Stimulated activated CD4-positive, alpha-beta T cell treated with anti-CD3 and anti-CD28 coated beads, TNF-alpha, amount 100 ng/mL, for 24 hours (primary cell): ENCODE data around the gene MCF2L.
"Not testable (repeated sequence)": the region's sequence is repeated elsewhere in the genome, so short reads cannot be mapped to it uniquely, and the experiment has no call there.

Experiments
- DNase-seq, 3 experiments: peaks; one replicate each; pipeline ENCODE4 v3.0.0-alpha.2; 2020; ENCODE audit warnings: low read depth in 3 of 3

MCF2L gene, protein sequence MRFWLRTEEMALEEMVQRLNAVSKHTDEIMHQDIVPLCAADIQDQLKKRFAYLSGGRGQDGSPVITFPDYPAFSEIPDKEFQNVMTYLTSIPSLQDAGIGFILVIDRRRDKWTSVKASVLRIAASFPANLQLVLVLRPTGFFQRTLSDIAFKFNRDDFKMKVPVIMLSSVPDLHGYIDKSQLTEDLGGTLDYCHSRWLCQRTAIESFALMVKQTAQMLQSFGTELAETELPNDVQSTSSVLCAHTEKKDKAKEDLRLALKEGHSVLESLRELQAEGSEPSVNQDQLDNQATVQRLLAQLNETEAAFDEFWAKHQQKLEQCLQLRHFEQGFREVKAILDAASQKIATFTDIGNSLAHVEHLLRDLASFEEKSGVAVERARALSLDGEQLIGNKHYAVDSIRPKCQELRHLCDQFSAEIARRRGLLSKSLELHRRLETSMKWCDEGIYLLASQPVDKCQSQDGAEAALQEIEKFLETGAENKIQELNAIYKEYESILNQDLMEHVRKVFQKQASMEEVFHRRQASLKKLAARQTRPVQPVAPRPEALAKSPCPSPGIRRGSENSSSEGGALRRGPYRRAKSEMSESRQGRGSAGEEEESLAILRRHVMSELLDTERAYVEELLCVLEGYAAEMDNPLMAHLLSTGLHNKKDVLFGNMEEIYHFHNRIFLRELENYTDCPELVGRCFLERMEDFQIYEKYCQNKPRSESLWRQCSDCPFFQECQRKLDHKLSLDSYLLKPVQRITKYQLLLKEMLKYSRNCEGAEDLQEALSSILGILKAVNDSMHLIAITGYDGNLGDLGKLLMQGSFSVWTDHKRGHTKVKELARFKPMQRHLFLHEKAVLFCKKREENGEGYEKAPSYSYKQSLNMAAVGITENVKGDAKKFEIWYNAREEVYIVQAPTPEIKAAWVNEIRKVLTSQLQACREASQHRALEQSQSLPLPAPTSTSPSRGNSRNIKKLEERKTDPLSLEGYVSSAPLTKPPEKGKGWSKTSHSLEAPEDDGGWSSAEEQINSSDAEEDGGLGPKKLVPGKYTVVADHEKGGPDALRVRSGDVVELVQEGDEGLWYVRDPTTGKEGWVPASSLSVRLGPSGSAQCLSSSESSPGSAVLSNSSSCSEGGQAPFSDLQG

DNA sequence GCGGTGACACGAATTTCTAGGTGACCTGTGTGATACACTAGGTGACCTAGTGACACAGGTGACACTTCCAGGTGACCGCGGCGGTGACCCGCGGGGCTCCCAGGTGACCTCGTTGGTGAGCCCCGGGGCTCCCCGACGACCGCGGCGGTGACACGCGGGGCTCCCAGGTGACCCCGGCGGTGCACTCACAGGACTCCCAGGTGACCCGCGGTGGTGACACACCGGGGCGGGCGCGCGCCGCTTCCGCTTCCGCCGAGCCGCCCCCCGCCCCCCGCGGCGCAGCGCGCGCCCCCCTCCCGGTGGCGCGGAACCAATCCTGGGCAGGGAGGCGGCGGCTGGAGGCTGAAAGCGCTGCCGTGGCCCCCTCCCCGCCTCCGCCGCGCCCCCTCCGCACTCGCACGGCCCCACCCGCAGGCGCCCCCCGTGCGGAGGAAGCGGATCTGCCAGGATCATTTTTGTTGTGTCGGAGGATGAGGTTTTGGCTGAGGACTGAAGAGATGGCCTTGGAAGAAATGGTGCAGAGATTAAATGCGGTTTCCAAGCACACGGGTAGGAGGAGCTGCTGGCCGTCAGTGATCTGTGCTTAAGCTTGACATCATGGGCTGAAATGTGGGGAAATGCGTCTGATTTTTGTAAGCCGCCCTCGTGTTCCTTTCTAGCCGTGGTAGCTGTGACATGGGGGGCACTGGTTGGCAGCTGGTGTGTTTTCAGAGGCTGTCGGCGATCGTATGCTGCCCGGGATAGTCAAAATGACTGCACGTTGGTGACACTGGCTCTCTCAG lies at the start of gene MCF2L:
TSS of gene MCF2L (plus strand) at position 305 of the 782 bp plus-strand sequence. CDS start at position 471, 166 bp downstream.
- peak; percentile 15 to 55 (median 36) for DNase-seq

DNA sequence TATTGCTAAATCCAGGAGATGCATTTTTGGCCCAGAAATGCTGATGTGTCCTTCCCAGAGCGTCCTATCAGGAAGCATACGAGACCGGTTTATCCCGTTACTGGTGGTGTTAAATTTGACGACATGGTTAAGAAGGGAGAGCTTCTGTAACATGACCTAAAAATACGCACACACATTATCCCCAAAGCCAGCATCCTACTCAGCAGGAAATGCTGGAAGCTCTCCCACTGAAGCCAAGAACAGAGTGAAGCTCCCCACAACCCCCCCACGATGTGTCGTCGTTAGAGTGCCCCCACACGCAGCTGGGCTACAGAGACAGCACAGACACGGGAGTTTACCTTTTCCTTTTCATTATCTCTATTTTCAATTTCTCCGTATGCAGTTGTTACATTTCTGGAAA lies 45.1 kb upstream of the MCF2L start:
- DNase-seq: no peak

DNA sequence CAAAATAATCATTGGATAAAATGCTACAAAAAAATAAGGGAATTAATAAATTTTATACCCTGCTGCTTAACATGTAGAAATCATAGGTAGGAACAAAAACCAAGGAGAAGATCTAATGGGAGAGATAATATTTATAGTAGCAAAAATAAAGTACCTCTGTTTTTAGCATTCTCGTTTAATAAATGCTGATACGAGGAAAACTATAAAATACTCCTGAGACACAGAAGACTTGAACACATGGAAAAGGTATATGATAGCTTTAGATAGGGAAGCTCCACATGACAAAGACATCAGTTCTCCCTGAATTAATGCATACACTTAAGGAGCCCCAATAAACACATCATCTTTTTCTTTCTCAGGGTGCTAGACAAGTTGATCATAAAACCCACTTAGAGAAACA lies 44.6 kb upstream of the MCF2L start:
- no peak for DNase-seq

DNA sequence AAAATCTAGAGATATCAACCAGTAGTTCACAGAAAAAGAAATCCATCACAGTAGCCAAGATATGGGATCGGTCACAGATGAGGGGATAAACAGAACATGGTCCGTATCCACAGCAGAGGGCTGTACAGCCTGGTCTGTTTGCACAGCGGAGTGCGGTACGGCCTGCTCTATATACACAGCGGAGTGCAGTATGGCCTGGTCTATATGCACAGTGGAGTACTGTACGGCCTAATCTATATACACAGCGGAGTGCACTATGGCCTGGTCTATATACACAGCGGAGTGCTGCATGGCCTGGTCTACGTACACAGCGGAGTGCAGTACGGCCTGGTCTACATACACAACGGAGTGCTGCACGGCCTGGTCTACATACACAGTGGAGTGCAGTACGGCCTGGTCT lies 43.0 kb upstream of the MCF2L start:
- no peak for DNase-seq

DNA sequence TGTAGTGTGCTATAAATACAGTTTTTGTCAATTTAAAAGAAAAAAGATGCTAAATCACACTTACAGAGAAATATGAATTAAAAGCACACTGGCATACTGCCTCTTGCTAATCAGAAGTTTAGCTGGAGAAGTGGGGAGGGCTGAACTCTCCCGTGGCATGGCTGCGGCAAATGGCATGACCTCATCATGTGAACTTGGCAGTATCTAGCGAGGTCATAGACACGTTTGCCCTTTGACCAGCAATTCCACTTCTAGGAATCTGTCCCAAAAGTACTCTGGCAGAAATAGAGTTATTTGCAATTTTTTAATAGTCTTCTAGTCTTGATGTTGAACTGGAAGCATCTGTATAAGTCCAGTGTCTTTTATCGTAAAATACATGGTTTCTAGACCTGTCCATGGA lies 42.0 kb upstream of the MCF2L start:
- DNase-seq: no peak

DNA sequence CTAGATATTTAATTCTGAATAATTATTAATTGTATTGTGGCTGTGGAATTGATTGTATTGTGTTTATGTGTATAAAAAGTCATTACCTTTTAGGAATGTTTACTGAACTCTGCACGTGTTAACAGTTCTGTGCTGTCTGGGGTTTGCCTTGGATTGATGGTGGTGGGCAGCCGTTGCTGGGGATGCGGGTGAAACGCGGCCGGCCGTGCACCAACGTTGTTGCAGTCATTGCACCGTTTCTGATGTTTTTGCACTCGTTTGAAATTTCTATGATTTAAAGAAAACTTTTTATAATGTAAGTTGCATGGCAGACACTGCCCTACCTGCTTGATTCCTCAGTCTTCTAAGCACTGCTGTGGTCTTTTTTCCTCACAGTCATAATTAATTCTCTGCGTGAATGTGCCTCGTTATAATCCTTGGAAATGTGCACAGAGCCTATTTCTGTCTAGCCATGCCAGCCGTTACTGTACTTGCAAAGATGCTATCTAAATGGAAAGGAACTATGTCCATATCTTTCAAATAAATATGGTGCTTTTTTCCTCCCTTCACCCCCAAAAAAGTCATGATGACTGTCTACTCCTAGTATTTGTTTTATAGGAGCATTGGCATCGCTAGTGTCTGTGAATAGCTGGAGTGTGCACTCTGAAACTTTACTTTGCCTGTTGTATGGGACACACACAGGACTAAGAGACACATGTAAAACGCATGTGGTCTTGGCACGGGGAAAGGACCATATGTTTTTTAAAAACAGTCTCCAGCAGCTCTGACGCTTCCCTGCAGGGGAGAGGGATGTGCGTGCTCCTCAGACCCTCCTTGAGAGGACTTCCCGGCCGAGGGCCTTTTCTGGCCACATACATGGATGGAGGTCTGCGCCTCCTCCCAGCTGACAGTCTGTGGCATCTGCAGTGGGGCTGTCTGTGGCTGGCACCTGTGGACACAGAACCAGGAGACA lies 40.7 kb upstream of the MCF2L start:
- no peak for DNase-seq

DNA sequence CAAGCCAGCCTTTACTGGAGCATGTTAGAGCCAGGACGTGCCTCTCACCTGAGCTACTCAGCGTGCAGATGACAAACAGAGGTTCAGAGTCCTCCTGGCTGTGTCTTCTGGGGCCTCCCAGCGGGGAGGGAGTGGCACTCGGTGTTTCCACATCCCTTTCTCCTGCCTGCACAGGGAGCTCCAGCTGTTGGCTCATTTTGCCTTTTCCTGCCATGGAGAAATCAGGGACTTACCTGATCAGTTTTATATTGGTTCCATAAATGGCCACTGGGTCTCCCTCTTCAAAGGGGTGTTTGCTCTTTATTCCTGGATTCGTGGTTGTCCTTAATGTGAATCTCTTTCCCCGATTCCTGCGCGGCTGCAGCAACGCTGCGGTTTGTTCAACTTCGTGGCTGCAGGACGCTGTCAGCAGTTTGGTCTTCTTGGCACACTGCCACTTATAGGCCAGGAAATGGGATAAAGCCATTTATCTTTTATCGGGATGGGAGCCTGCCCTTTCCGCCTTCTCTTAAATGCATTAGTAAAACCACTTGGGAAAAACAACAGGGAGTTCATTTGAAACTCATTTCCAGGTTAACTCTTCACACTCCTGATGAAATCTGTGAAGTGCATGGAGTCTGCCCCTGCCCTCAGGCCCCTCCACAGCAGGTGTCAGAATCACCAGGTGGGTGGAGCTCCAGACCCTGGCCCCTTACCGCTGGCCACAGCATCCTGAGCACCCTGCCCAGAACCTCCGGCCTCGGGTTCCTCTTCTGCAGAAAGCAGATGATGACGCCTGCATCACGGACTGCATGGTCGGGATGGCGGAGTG lies 39.8 kb upstream of the MCF2L start:
- no peak for DNase-seq

DNA sequence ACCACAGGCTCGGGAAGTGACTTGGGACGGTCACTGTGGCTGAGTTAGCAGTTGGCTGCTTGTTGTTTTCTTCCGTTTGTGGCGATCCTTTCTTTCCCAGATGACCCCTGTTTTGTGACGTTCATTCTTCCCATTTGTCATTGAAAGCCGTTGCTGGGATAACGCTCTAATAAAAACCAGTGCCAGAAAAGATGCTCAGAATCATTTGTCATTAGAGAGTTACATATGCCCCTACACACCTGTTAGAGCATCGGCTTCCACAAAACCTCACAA lies 39.3 kb upstream of the MCF2L start:
- DNase-seq: no peak

DNA sequence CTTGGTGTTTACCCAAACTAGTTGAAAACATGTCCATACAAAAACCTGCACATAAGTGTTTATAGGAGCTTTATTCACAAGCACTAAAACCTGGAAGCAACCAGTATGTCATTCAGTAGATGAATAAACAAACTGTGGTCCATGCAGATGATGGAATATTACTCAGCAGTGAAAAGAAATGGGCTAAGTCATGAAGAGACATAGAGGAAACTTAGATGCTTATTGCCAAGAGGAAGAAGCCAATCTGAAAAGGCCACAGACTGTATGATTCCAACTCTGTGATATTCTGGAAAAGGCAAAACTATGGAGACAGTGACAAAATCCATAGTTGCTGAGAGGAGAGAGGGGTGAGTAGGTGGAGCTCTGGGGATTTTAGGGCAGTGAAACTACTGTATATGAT lies 38.8 kb upstream of the MCF2L start:
- no peak for DNase-seq

DNA sequence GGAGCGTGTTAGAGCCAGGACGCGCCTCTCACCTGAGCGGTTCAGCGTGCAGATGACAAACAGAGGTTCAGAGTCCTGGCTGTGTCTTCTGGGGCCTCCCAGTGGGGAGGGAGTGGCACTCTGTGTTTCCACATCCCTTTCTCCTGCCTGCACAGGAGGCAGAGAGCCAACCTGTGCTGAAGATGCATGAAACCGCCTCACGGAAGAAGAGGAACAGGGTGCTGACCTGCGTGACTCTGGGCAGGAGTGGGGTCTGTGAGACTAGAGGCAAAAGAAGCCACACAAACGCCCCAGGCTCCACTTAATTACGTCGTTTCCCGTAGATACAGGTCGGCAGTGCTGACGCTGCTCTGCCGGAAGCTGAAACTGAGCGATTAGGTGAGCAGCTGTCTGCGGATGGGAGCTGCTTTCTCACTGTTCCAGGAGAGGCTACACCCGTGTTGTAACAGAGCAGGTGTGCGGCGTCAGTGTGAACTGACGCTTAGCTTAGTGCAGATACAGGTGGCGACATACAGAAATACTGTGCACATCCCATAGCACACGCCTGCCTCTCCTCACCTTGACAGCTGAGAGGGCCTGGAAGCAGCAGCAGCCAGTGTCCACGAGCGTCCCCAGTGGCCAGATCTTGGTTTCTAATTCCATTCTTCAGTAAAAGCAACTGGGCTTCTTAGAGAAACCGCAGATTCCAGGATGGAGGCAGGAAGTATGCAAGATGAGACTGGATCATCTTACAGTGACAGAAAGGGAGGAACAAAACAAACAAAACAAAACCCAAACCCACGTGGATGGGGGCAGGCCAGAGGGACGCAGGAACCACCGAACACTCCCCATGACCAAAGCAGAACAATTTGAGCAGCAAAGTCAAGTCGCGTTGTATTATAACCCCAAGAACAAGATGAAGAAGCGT lies 37.7 kb upstream of the MCF2L start:
- no peak for DNase-seq

DNA sequence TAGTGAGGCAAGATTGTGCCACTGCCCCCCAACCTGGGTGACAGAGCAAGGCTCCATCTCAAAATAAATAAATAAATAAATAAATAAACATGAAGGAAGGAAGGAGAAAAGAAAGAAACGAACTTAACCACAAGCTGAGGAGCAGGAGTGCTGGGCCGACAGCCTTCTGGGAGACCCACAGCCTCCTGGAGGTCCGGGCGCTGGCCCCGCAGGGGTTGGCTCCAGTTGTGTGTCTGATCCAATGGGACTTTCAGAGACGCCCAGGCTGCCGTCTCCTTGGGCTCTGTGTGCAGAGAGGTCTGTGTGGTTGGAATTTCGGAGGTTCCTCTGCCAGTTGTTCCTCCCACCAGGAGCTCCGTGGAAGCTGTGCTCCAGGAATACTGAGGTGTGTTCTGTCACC lies 36.0 kb upstream of the MCF2L start:
- DNase-seq: no peak

DNA sequence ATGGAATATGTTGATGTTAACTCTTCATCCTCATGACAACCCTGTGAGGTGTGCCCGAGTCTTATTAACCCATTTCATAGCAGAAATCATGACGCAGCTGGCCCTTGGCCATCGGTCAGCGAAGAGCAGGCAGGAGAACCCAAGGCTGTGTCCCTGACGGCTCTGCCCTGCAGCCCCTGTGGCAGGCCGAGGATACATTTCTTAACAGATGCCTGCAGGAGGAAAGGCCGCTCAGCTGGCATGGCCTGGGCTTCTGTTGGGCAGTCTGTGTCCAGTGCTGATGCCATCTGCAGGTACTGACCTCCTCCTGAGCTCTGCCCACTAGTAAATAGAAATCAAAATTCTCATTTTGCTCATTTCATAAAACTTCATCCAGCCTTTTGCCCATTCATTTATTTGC lies 35.4 kb upstream of the MCF2L start:
- no peak for DNase-seq

DNA sequence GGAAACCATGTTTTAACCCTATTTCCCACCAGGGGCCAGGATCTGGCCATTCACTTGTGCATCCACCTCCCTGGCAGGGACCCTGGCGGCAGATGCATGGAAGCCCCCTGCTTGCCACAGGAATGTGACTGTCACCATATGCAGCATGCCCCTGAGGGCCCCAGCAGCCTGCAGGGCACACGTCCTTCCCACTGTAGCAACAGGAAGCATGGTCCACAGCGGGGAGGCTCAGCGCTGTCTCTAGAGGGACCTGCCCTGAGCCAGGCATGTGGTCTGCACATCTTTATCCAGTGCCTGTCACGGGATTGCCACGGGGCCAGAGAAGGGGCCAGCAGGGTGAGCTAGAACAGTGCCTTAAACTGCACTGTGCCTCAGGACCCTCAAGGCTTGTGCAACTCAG lies 34.9 kb upstream of the MCF2L start:
- no peak for DNase-seq

DNA sequence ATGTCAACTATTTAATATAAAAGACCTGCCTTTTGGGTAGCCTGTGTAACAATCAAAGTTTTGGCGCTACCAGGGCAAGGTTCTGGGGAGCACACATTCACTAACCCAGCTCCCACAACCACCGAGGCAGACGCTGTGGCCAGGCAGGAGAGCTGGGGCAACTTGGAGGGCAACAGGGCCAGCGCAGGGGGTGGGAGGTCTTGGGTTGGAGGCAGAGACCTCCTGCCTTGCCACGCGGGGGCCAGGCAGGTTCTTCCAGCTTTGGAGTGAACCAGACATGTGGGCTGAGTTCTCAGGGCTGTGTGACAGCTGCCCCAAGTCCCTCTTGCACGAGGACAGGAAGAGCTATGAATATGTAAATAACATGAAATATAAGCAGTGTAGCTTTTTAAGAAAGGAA lies 30.3 kb upstream of the MCF2L start:
- no peak for DNase-seq

DNA sequence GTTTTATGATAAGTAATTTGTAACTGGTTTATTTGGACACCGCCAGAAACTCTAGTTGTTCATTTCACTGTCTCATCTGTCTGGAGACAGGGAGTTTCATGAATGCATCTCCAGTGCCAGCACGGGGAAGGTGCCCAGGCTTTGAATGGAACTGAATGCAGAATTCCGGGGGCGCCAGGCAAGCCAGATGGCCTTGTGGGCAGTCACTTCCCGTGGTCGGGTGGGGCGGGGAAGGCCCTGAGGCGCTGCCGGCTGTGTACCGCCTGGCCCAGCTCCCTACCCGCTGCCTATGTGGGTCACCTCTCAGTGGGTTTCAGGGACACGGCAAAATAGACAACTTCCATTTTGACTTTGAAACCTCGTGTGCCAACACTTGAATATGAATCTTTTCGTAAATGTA lies 28.8 kb upstream of the MCF2L start:
- DNase-seq: no peak

DNA sequence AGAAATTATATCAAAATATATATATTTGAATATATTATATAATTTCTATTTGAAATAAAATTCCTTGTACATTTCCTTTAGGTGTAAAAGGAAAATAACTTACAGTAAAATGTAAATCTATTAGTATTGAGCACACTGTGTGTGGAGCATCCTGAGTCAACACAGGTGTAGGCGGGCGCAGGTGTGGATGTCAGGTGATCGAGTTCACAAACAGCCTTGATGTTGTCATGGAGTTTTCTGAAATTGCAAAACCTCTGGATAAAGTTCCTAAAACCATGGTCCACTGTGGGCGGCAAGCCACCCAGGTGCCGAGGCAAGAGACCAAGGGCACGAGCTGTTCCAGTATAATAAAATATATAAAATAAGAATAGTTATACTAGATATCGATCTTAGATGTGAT lies 27.7 kb upstream of the MCF2L start:
- no peak for DNase-seq

DNA sequence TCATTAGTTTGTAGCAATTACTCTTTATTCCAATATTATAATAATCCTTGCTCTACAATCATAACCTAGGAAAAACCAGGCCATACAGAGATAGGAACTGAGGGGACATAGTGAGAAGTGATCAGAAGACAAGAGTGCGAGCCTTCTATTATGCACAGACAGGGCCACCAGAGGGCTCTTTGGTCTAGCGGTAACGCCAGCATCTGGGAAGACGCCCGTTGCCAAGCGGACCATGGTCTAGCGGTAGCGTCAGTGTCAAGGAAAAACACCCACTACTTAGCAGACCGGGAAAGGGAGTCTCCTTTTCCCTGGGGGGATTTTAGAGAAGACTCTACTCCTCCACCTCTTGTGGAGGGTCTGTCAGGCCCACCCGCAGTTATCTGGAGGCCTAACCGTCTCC lies 27.2 kb upstream of the MCF2L start:
- not testable (repeated sequence) for DNase-seq

DNA sequence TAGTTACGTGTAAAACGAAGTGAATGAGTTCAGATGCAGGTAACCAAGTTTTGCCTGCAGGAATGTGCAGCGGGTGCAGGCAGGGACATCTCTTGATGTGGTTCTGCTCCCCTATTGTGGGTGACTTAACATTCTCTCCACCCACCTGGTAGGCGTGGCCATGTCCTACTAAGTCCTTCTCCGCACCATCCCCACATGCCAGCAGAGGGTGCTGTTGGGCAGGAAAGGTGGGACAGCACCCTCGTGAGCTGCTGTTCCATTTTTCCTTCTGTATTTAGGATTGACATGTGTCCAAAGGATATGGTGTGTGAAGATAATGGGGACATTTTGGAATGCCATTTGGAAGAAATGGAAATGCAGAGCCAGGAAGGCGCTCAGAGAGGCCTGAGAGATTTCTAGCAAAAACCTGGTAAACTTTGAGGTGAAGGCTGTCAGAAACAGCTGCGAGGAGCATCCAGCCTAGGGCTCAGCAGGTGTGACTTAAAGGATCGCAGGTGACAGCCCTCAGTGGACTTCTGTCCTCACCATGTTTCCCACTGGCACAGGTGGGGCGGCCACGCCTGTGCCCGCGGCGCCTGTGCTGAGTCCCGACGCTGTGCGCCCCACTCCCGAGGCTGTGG lies 26.2 kb upstream of the MCF2L start:
- DNase-seq: peak; percentile 92 to 97 (median 97)
